ENCODE data around the gene TEKT5. TPM values are rescaled to one million over a fixed set of nuclear protein-coding genes. Genes with fewer than 3 reads are reported as not detected.
"Not testable (repeated sequence)": the region's sequence is repeated elsewhere in the genome, so short reads cannot be mapped to it uniquely, and the experiment has no call there.

The TEKT5 gene
- total RNA-seq, 2 experiments from 2014 or later: 0.18 TPM; not detected in 1

DNA sequence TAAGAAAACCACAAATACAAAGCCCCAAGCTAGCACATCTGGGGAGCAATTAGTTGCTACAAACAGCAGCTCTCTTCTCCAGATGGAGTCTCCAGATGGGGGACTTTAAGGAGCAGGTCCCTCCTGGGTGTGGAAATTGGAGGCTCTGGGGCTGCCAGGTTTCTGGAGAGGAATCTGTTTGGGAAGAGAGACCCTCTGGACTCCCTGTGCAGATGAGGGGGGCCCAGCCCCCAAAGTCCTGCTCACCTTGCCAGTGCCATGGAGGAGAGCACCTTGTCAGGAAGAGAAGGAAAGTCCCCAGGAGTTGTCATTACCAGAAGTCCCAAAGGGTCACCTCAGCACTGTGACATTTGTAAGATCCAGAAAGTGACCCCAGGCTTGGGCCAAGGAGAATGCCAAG, 14.8 kb downstream of the TEKT5 start:
- ATAC-seq: no peak
- no peak for DNase-seq
- CTCF ChIA-PET: no interaction called here
- Mint-ChIP-seq H3K27ac (no peak overlapping the region), H3K4me3 (no peak overlapping the region), H3K36me3 (no peaks in the 10 kb centered on the region), H3K27me3 (peaks cover 4% of the 10 kb centered on the region), H3K4me1 (no peaks in the 10 kb centered on the region), H3K9me3 (ENCODE audit: low read depth) (no peaks in the 10 kb centered on the region)

DNA sequence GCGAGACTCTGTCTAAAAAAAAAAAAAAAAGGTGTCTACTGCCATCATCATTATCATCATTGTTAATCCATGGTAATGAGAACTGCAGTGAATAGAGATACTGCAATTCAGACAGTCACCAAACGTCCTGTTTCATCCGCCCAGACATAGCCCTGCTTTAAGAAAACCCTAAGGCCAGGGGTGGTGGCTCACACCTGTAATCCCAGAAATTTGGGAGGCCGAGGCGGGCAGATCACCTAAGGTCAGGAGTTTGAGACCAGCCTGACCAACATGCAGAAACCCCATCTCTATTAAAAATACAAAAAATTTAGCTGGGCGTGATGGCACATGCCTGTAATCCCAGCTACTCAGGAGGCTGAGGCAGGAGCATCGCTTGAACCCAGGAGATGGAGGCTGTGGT, 15.3 kb downstream of the TEKT5 start:
- DNase-seq; H3K36me3 Mint-ChIP-seq; H3K9me3 Mint-ChIP-seq (ENCODE audit: low read depth); H3K27me3 Mint-ChIP-seq; H3K27ac Mint-ChIP-seq; ATAC-seq; H3K4me1 Mint-ChIP-seq; H3K4me3 Mint-ChIP-seq; CTCF ChIA-PET: not testable (repeated sequence)

DNA sequence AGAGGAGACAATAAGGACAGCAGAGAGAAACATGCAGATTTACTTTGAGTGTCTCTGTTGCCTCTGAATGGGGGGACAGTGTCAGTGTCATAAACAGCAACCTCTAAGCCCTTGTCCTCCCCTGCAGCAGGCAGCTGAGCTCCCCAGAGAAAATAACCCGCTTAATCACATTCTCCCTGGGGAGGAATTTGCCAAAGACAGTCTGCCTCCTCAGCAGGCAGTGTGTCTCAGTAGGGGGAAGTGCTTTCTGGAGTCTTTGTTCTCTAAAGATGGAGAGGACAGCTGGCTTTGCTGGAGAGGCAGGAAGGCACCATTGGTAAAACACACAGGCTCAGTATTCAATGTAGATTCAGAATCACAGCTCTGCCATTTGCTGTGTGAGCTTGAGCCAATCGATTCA, 16.1 kb downstream of the TEKT5 start:
- Mint-ChIP-seq H3K36me3 (no peaks in the 10 kb centered on the region), H3K27ac (no peak overlapping the region), H3K9me3 (ENCODE audit: low read depth) (no peaks in the 10 kb centered on the region), H3K27me3 (no peaks in the 10 kb centered on the region), H3K4me1 (no peaks in the 10 kb centered on the region), H3K4me3 (no peak overlapping the region)
- ATAC-seq (no peak), DNase-seq (no peak)
- CTCF ChIA-PET: no interaction called here

DNA sequence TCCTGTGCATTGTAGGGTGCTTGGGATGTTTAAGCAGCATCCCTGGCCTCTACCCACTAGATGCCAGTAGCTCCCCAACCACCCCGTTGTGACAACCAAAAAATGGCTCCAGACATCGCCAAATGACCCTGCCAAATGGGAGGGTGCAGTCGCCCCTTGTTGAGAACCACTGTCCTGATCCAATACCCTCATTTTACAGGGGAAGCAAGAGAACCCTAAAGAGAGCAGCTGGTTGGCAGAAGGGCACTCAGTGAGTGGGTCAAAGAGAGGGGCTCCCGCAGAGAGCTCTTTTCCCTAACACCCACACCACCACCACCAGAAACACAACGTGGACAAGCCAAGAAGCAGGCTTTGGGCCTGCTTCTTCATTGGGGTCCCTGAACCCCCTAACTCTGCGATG, 18.4 kb downstream of the TEKT5 start:
- Mint-ChIP-seq H3K4me1 (no peaks in the 10 kb centered on the region), H3K36me3 (no peaks in the 10 kb centered on the region), H3K27ac (no peak overlapping the region), H3K27me3 (peaks cover 6% of the 10 kb centered on the region), H3K4me3 (no peak overlapping the region), H3K9me3 (ENCODE audit: low read depth) (no peaks in the 10 kb centered on the region)
- CTCF ChIA-PET: no interaction called here
- no peak for ATAC-seq
- no peak for DNase-seq

DNA sequence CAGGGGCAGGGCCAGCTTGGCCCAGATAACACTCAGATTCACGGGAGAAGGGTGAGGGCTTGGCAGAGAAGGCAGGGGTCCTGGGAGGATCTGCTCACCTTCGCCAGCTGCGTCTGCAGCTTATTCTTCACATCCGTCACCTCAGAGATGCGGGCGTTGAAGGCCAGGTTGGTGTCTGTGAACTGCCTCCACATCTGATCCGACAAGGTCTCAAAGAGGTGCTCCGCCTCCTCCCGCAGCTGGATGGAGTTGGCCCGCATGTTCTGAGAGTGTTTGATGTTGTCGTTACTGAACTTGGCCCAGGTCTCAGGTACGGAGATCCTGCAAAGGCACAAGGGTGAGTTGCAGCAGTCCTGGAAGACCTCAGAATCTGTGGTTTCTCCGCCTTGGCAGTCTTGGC, 18.9 kb downstream of the TEKT5 start:
- H3K27ac Mint-ChIP-seq: no peak overlapping the region

DNA sequence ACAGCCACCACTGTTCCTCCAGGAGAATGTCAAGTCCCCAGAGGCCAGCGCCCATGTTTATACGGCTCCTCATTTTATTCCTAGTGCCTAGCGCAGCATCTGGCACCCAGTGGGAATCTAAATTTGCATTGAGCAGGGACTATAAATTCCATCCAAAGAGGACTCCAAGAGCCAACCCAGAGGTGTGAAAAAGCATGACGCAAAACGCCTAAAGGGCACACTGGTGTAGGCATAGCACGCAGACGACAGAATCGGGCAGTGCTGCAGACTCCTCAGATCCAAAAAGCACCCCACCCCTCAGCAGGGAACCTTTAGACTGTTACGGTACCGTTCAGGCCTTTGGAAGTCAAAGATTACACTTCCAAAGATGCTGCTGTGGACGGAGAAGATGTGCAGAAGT, 19.5 kb downstream of the TEKT5 start:
- ATAC-seq (no peak), DNase-seq (no peak)
- Mint-ChIP-seq H3K27ac (no peak overlapping the region), H3K9me3 (ENCODE audit: low read depth) (no peaks in the 10 kb centered on the region), H3K27me3 (peaks cover 10% of the 10 kb centered on the region), H3K36me3 (no peaks in the 10 kb centered on the region), H3K4me3 (no peak overlapping the region), H3K4me1 (no peaks in the 10 kb centered on the region)
- CTCF ChIA-PET: no interaction called here

More for the DNA sequence above, 18.9 kb downstream of the TEKT5 start:
- no peak for DNase-seq
- no peaks in the 10 kb centered on the region for H3K9me3 Mint-ChIP-seq (ENCODE audit: low read depth)
- H3K36me3 Mint-ChIP-seq: no peaks in the 10 kb centered on the region
- H3K27me3 Mint-ChIP-seq: peaks cover 10% of the 10 kb centered on the region
- no peak overlapping the region for H3K4me3 Mint-ChIP-seq
- ATAC-seq: no peak
- no peaks in the 10 kb centered on the region for H3K4me1 Mint-ChIP-seq
- CTCF ChIA-PET: no interaction called here

DNA sequence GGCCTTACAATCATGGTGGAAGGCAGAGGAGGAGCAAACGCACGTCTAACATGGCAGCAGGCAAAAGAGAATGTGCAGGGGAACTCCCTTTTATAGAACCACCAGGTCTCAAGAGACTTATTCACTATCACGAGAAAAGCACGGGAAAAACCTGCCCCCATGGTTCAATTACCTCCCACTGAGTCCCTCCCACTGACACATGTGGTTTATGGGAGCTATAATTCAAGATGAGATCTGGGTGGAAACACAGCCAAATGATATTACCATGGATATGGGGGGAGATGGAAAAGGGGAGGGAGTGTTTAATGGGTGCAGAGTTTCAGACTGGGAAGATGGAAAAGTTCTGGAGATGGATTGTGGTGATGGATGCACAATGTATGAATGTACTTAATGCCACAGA, 23.0 kb downstream of the TEKT5 start:
- no peak overlapping the region for H3K27ac Mint-ChIP-seq
- no peak for ATAC-seq

DNA sequence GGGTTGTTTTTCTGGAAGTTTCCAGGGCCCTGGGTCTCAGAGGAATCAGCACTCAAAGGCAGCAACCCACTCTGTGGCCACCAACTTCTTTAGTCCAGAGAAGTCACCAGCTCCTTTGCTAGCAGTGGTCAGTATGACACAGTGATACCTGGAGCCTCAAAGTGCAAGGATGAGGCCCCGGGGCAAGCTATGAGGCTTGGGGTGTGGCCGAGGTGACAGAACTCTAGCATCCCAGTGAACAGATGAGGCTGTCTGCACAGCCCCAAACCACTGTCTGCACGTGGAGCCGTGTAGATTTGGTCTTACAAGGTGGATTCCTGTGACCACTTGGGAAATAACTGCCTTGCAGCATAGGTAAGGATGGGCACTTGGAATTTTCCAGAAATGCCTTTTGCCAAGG, 24.9 kb downstream of the TEKT5 start:
- ATAC-seq (no peak), DNase-seq (no peak)
- Mint-ChIP-seq H3K36me3 (no peaks in the 10 kb centered on the region), H3K27ac (no peak overlapping the region), H3K4me1 (no peaks in the 10 kb centered on the region), H3K4me3 (no peak overlapping the region), H3K9me3 (ENCODE audit: low read depth) (no peaks in the 10 kb centered on the region), H3K27me3 (peaks cover 14% of the 10 kb centered on the region)
- CTCF ChIA-PET: interaction anchor here (1.0 to 2.8 kb wide), 3 partner anchors 67 to 252 kb away, joined by 3 to 10 read pairs (median 8); no protein-coding TSS in a partner anchor

More for the DNA sequence above, 23.0 kb downstream of the TEKT5 start:
- H3K9me3 Mint-ChIP-seq (ENCODE audit: low read depth): no peaks in the 10 kb centered on the region
- H3K4me1 Mint-ChIP-seq: no peaks in the 10 kb centered on the region
- DNase-seq: no peak
- no peak overlapping the region for H3K4me3 Mint-ChIP-seq
- H3K27me3 Mint-ChIP-seq: peaks cover 14% of the 10 kb centered on the region
- CTCF ChIA-PET: no interaction called here
- H3K36me3 Mint-ChIP-seq: no peaks in the 10 kb centered on the region

DNA sequence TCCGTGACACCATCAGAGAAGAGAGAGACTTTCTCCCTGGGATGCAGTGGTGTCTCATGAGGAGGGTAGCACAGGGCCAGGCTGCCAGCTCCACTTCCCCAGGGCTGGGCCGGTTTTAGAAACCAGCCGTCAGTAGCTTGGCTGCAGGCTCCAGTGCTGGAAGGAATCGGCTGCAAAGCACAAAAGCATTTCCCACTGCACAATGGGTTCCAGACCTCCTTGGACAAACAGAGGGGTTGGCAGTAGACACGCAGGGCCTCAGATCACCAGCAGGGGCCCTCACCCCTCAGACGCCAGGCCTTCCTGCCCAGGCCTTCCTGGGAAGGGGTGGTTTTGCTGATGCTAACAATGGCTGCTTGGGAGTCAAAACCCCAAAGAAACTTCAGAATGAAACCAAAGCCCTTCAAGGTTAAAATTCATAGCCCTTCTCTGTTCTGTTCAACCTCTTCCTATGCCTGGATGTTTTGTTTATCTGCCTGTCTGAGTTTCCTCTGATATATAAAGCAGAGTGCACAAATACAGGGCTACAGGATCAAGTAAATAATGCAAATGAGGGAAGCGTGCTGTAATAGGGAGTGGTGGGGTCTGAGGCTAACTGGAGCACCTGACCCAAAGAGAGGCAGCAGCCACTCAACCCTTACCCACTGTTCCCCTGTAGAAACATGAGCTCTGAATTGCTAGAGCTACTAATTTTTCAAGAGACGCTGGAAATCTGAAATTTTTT, 26.2 kb downstream of the TEKT5 start:
- CTCF ChIA-PET: interaction anchor here (0.6 to 2.8 kb wide), 7 partner anchors 68 to 871 kb away, joined by 3 to 10 read pairs (median 4); no protein-coding TSS in a partner anchor
- no peaks in the 10 kb centered on the region for H3K4me1 Mint-ChIP-seq
- H3K27me3 Mint-ChIP-seq: peaks cover 14% of the 10 kb centered on the region
- no peak overlapping the region for H3K27ac Mint-ChIP-seq
- peak; percentile 36 for ATAC-seq
- DNase-seq: no peak
- no peaks in the 10 kb centered on the region for H3K36me3 Mint-ChIP-seq
- H3K4me3 Mint-ChIP-seq: no peak overlapping the region
- H3K9me3 Mint-ChIP-seq (ENCODE audit: low read depth): no peaks in the 10 kb centered on the region

DNA sequence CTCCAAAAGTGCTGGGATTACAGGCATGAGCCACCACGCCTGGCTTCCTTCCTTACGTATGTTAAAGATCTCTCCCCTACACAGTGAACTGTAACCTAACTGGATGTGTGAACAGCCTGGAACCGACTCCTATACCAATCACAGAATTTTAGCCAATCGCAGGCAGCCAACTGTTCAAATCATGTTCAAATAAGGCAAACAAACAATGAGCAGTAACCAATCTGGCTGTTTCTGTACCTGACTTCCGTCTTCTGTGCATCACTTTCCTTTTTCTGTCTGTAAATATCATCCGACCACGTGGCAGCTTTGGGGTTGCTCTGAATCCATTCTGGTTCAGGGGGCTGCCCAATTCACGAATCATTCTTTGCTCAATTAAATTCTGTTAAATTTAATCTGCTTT, 27.5 kb downstream of the TEKT5 start:
- CTCF ChIA-PET: interaction anchor here (2.1 to 2.2 kb wide), 2 partner anchors 255 to 270 kb away, joined by 4 to 8 read pairs; no protein-coding TSS in a partner anchor
- Mint-ChIP-seq H3K27ac (no peak overlapping the region), H3K4me3 (no peak overlapping the region)

DNA sequence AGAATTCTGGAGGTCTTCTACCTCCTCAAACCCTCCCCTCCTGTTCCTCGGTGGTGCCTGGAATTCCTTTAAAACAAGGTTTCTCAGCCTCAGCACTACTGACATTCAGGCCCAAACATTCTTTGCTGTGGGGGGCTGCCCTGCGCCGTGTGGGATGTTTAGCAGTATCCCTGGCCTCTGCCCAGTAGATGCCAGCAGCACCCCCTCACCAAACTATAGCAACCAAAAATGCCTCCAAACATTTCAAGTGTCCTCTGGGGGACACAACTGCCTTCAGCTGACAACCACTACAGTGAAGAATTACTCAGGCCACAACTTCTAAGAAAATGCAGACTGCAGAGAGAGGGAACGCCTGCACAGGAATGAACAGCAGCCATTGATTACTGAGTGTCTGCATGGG, 28.4 kb downstream of the TEKT5 start:
- ATAC-seq (no peak), DNase-seq (no peak)
- H3K9me3 Mint-ChIP-seq (ENCODE audit: low read depth): no peaks in the 10 kb centered on the region
- no peaks in the 10 kb centered on the region for H3K4me1 Mint-ChIP-seq
- CTCF ChIA-PET: no interaction called here
- no peak overlapping the region for H3K27ac Mint-ChIP-seq
- H3K27me3 Mint-ChIP-seq: peaks cover 14% of the 10 kb centered on the region
- H3K4me3 Mint-ChIP-seq: no peak overlapping the region
- H3K36me3 Mint-ChIP-seq: no peaks in the 10 kb centered on the region

More for the DNA sequence above, 27.5 kb downstream of the TEKT5 start:
- DNase-seq (no peak), ATAC-seq (no peak)
- no peaks in the 10 kb centered on the region for H3K9me3 Mint-ChIP-seq (ENCODE audit: low read depth)
- H3K27me3 Mint-ChIP-seq: peaks cover 12% of the 10 kb centered on the region
- no peaks in the 10 kb centered on the region for H3K4me1 Mint-ChIP-seq
- H3K36me3 Mint-ChIP-seq: no peaks in the 10 kb centered on the region

DNA sequence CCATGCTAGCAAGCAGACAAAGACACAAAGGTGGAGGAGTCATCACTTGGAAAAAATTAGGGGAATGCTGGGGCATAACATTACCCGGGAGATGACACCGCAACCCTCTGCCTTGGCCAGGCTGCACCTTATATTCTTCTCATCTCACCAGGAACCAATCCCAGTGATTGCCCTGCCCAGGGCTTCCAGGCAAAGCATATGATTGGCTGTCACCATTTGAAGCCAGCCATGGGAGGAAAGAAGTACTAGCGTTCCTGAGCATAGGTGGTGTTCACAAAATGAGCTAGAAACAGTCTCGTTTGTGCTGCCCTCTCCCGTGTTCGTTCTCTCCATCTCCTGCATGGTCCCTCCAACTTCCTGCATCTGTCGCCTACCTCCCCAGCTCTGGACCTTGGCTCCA, 29.6 kb downstream of the TEKT5 start:
- CTCF ChIA-PET: no interaction called here
- DNase-seq (no peak), ATAC-seq (no peak)
- Mint-ChIP-seq H3K36me3 (no peaks in the 10 kb centered on the region), H3K27me3 (peaks cover 10% of the 10 kb centered on the region), H3K4me3 (no peak overlapping the region), H3K4me1 (no peaks in the 10 kb centered on the region), H3K27ac (no peak overlapping the region), H3K9me3 (ENCODE audit: low read depth) (no peaks in the 10 kb centered on the region)

DNA sequence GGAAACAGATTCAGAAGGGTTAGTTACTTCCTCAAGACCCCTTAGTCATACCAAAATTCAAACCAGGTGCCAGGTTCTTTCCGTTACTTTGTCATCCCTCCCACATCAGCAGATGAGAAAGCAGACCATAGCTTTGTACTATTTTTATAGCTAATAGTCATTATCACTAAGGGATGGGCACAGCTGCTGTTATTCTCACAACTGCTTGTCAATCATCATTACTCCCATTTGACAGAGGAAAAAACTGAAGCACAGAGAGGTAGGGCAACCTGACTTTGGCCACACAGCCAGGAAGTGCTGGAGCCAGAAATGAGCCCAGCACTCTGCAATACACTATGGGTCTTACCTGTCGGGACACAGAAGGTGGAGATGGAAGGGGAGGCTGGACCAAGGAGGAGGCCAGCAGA, 30.0 kb downstream of the TEKT5 start:
- H3K27ac Mint-ChIP-seq: no peak overlapping the region
- H3K36me3 Mint-ChIP-seq: no peaks in the 10 kb centered on the region
- DNase-seq (no peak), ATAC-seq (no peak)
- H3K4me1 Mint-ChIP-seq: no peaks in the 10 kb centered on the region
- no peak overlapping the region for H3K4me3 Mint-ChIP-seq
- H3K9me3 Mint-ChIP-seq (ENCODE audit: low read depth): no peaks in the 10 kb centered on the region
- CTCF ChIA-PET: no interaction called here
- peaks cover 10% of the 10 kb centered on the region for H3K27me3 Mint-ChIP-seq

DNA sequence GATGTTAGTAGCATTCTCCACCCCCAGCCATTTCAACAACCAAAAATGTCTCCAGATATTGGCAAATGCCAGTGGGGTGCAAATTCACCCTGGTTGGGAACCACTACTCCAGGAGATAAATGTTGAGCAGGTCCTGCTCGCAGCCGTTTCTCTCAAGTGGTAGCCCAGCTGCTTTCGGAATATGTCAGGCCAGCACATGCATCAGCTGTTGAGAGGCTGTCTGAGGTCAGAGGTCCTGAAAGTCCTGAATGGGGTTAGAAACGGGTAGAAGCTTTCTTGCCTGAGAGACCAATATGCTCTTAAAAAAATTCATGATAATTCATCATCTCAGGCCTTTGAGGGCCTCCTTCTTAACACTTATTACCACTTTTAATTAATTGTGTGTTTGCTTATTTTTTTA, 31.0 kb downstream of the TEKT5 start:
- ATAC-seq (no peak), DNase-seq (no peak)
- no peaks in the 10 kb centered on the region for H3K9me3 Mint-ChIP-seq (ENCODE audit: low read depth)
- no peak overlapping the region for H3K4me3 Mint-ChIP-seq
- no peak overlapping the region for H3K27ac Mint-ChIP-seq
- no peaks in the 10 kb centered on the region for H3K36me3 Mint-ChIP-seq
- peaks cover 12% of the 10 kb centered on the region for H3K27me3 Mint-ChIP-seq
- H3K4me1 Mint-ChIP-seq: no peaks in the 10 kb centered on the region
- CTCF ChIA-PET: no interaction called here

Data from activated CD8-positive, alpha-beta memory T cell treated with anti-CD3 and anti-CD28 coated beads, Interleukin-2, amount 10 ng/mL, durations not matched to agents 7 days and 5 days (primary cell).